Large intestine (tissue), 3 donors: ENCODE measurements around the gene CMTM8. TPM values are rescaled to one million over a fixed set of nuclear protein-coding genes. Genes with fewer than 3 reads are reported as not detected.
A peak's percentile ranks its signal among the peaks of the same experiment; 100 is the strongest.

Source experiments
- DNase-seq, 2 donors: peaks; one replicate each; pipeline versions ENCODE4 v3.0.0 to v3.0.0-alpha.2; 2013
- H3K27ac ChIP-seq: one replicate; pipeline ENCODE4 v1.5.1; 2013; ENCODE audit warnings: low read length
- H3K27me3 ChIP-seq: 2 replicates; pipeline ENCODE4 v1.6.1; 2013; ENCODE audit warnings: low read length; ENCODE audit not compliant: control insufficient read depth, insufficient read depth
- H3K36me3 ChIP-seq: 2 replicates; pipeline ENCODE4 v1.6.1; 2013; ENCODE audit warnings: low read length; ENCODE audit not compliant: control insufficient read depth, insufficient read depth
- H3K4me1 ChIP-seq: one replicate; pipeline ENCODE4 v1.6.1; 2013; ENCODE audit warnings: low read length; ENCODE audit not compliant: control insufficient read depth, insufficient read depth
- H3K4me3 ChIP-seq: one replicate; pipeline ENCODE4 v1.5.1; 2013; ENCODE audit warnings: low read length
- H3K9me3 ChIP-seq: one replicate; pipeline ENCODE4 v1.6.1; 2013; ENCODE audit warnings: mild to moderate bottlenecking, low read depth, low read length, moderate library complexity; ENCODE audit not compliant: control insufficient read depth
- WGBS: methylation state at CpG from one replicate; pipeline ENCODE4 v1.1.5; 2013; ENCODE audit warnings: low lambda C conversion rate; ENCODE audit not compliant: insufficient coverage; 5-methylcytosine and 5-hydroxymethylcytosine counted together
- polyA plus RNA-seq: library from polyadenylated mRNA; unstranded; fragments of 120-200 nt; gene quantifications from one replicate; pipeline ENCODE4 v1.2.1, GENCODE V29; 2013

Gene CMTM8
- polyA plus RNA-seq, 1 donor, result 20.1 TPM

DNA sequence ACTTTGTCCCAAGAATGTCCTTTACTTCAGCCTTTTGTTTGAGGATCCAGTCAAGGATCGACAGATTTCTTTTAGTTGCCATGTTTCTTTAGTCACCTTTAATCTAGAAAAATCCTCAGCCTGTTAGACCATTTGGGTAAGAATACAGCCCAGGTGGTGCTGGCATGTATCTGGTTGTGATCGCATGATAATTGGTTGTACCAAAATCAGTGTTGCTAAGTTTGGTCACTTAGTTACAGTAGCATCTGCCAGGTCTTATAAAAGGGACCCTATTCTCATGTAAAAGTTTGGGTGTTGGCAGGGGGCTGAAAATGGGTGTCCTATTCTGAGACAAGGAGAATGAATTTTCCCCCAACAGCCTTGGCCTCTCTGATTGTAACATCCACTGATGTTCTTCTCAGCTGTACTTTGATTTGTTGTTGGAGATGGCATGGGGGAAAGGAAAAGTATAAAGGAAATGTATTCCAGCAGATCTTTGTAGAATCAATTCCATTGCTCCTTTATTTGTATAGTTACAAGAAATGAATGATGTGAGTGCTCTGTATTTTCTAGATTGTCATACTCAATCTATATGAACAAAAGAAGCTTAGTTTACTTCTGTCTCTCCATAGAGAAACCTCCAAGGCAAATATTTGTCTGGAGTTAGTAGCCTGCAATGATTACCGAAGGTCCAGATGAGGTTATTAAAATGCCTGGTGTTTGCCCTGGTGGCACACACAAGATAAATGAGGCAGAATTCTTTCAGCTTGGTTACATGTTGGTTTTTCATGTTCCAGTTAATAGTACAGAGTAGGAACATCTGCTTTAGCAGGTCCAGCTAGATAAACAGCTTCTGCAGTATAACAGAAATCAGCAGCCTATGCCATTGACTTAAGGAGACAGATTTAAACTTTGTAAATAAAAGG is 65.7 kb downstream of the CMTM8 start:
- Histone ChIP-seq H3K4me1 (no peaks in the 10 kb centered on the region), H3K4me3 (no peak overlapping the region), H3K36me3 (no peaks in the 10 kb centered on the region), H3K9me3 (no peaks in the 10 kb centered on the region), H3K27ac (no peak overlapping the region), H3K27me3 (no peaks in the 10 kb centered on the region)
- WGBS, result 67% methylated on average over 1 of the region's 3 CpGs
- peak in 1 of 2 donors; percentile 15 for DNase-seq

DNA sequence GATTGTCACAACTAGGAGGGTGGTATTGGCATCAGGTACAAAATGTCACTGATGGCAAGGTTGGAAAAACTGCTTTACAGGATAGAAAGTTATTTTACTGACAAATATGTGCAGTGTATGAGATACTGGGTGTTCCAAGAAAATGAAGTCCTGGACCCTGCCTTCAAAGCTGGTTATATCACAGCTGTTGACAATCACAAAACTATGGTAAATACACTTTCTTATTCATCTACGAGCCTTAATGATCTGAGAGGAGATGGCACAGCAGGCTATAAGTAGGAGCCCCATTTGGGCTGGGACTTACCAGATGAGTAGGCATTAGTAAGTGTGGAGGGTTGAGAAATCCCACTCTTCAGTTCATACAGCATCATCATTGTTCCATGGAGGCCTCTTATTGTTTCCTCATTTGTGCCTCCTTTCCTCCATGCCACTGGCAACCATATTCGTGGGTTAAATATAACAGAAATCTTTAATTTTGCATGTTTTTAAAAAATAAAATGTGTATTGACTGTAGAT is 66.9 kb downstream of the CMTM8 start:
- Histone ChIP-seq H3K4me3 (no peak overlapping the region), H3K9me3 (no peaks in the 10 kb centered on the region), H3K4me1 (no peaks in the 10 kb centered on the region), H3K27me3 (no peaks in the 10 kb centered on the region), H3K36me3 (no peaks in the 10 kb centered on the region), H3K27ac (no peak overlapping the region)
- DNase-seq, result no peak
- no CpG with 5 or more reads among the region's 2 CpGs for WGBS

DNA sequence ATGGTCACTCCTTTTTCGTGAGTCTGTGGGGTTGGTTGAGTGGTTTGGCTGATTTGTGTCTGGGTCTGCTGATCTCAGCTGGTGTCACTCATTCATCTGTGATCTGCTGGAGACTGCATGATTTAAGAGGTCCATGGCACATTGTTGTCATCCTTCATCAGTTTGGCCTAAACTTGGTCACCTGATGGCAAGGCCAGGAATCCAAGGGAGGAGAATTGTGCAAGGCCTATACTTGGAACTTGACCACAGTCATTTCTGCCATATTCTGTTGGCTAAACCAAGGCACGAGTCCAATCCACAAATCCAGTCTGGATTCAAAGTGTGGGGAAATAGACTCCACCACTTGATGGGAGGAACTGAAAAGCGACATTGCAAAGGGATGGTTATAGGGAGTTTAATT is 67.6 kb downstream of the CMTM8 start:
- no peak overlapping the region for H3K27ac ChIP-seq
- no peaks in the 10 kb centered on the region for H3K27me3 ChIP-seq
- no peaks in the 10 kb centered on the region for H3K36me3 ChIP-seq
- H3K4me3 ChIP-seq, result no peak overlapping the region
- H3K4me1 ChIP-seq, result no peaks in the 10 kb centered on the region
- WGBS, result no CpG with 5 or more reads among the region's 3 CpGs
- no peak for DNase-seq
- no peaks in the 10 kb centered on the region for H3K9me3 ChIP-seq

DNA sequence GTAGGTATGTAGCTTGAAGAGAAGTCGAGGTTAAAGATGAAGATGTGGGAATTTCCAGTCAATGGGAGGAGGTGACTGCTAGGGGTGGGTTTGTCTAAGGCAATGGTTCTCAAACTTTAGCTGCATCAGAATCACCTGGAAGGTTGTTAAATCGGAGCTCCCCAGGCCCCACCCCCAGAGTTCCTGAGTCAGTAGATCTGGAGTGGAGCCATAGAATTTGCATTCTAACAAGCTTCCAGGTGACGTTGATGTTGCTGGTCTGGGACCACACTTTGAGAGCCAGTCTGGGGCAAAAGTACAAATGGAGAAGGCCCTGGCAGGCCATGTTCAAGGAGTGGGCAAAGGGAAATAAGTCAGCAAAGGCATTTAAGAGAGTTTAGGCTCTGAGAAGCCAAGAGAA is 69.1 kb downstream of the CMTM8 start:
- Histone ChIP-seq H3K9me3 (no peaks in the 10 kb centered on the region), H3K4me1 (no peaks in the 10 kb centered on the region), H3K27me3 (no peaks in the 10 kb centered on the region), H3K4me3 (no peak overlapping the region), H3K36me3 (no peaks in the 10 kb centered on the region), H3K27ac (no peak overlapping the region)
- no peak for DNase-seq
- 83% methylated on average over 1 of the region's 3 CpGs for WGBS

DNA sequence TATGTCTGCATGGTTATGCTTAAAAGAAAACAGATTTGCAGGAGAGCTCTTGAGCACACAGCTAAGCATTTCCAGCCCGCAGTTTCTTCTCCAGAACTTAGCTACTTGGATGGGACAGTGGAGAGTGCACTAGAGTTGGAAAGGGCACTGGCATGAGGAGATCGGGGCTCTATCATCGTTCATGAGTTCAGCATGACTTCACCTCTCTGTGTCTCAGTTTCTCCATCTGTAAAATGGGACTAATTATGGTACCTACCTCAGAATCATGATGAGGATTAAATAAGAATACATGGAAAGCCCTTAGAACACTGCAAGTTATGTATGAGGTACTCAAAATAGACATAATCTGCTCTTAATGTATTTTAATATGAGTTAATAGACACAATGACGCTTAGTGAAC is 69.9 kb downstream of the CMTM8 start:
- no peak for DNase-seq
- no peaks in the 10 kb centered on the region for H3K9me3 ChIP-seq
- WGBS, result 100% methylated on average over 1 of the region's 4 CpGs

DNA sequence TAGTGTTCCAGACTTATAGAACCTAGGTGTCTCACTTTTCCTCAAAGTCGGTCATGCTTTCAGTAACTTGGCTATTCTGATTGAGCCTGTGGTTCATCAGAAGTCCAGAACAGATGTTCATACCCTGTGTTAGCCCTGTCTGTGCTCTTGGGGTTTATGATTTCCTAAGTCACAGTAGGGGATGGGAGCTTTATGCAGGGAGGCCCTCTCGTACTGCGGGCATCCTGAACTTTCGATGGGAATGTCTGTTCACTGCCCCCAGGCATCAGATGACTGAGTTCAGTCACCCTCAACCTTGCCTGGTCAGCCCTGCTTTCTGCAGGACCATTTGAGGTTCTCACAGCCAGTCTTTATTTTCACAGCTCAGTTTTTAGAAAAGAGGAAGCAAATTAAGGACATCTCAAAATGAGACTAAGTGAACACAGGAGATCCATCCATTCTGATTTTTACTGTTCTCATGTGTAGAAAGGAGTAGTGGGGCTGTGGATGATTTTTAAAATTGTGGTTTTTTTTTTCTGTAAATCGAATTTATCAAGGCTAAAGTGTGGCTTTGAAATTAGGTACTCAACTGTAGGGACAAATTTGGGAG is 71.3 kb downstream of the CMTM8 start:
- H3K27me3 ChIP-seq, result no peaks in the 10 kb centered on the region
- peaks cover 11% of the 10 kb centered on the region for H3K4me1 ChIP-seq
- WGBS, result no CpG with 5 or more reads among the region's 5 CpGs
- no peak for DNase-seq
- no peak overlapping the region for H3K27ac ChIP-seq
- H3K9me3 ChIP-seq, result no peaks in the 10 kb centered on the region
- no peak overlapping the region for H3K4me3 ChIP-seq
- no peaks in the 10 kb centered on the region for H3K36me3 ChIP-seq

More for the DNA sequence above, 69.9 kb downstream of the CMTM8 start:
- H3K27me3 ChIP-seq, result no peaks in the 10 kb centered on the region
- no peak overlapping the region for H3K4me3 ChIP-seq
- peaks cover 3% of the 10 kb centered on the region for H3K4me1 ChIP-seq
- no peak overlapping the region for H3K27ac ChIP-seq
- H3K36me3 ChIP-seq, result no peaks in the 10 kb centered on the region

DNA sequence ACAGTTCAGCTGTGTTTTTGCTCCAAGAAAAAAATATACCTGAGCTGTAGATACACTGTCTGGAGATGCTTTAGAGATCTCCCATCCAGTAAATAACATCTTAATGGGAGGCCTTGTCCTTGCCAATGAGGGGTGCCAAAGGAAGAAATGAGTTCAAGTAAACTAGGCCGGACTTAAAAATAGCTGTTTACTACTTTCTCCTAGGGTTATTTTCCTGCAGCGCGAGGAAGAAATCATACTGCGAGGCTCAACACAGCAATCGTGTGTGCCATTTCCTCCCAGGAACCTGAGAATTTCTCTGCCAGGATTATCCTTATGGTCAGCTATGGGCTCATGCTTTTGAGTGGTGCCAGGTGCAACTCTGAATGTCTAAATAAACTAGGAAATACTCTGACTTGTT is 71.9 kb downstream of the CMTM8 start:
- Histone ChIP-seq H3K36me3 (no peaks in the 10 kb centered on the region), H3K4me3 (no peak overlapping the region), H3K27me3 (no peaks in the 10 kb centered on the region), H3K27ac (no peak overlapping the region), H3K4me1 (peaks cover 11% of the 10 kb centered on the region), H3K9me3 (no peaks in the 10 kb centered on the region)
- no peak for DNase-seq
- no CpG with 5 or more reads among the region's 5 CpGs for WGBS

DNA sequence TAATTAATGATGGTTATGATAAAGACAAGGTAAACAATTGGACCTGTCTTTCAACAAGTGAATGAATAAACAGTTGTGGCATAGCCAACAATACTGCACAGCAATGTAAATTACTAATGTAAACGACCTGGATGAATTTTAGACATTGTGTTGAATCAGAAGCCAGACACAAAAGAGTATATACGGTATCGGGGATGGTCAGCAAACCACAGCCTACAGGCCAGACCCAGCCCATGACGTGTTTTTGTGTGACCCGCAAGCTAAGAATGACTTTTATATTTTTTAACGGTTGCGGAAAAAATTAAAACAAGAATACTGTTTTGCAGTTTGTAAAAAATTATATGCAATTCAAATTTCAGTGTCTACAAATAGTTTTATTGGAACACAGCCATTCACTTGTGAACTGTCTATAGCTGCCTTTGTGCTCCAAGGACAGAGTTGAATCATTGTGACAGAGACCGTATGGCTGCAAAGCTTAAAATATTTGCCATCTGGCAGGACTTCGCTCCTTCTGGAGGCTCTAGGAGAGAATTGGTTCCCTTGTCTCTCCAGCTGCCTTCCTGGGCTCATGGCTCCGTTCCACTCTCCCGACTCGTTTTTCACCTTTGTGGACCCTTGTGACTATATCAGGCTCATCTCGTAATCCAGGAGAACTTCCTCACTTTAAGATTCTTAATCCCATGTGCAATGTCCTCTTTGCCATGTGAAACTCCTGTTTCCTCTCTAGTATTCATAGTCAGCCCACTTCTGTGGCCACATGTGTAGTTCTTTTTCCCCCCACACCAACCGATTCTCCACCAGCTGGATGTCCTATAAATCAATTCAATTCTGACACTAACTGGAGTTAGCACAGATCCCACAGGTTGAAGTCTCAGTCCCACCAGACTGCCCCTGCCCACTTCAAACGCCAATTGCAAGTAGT is 72.7 kb downstream of the CMTM8 start:
- DNase-seq, result peak in 1 of 2 donors; percentile 13
- Histone ChIP-seq H3K4me3 (no peak overlapping the region), H3K27ac (no peak overlapping the region), H3K27me3 (no peaks in the 10 kb centered on the region), H3K36me3 (no peaks in the 10 kb centered on the region), H3K4me1 (peaks cover 11% of the 10 kb centered on the region), H3K9me3 (no peaks in the 10 kb centered on the region)
- WGBS, result no CpG with 5 or more reads among the region's 15 CpGs

DNA sequence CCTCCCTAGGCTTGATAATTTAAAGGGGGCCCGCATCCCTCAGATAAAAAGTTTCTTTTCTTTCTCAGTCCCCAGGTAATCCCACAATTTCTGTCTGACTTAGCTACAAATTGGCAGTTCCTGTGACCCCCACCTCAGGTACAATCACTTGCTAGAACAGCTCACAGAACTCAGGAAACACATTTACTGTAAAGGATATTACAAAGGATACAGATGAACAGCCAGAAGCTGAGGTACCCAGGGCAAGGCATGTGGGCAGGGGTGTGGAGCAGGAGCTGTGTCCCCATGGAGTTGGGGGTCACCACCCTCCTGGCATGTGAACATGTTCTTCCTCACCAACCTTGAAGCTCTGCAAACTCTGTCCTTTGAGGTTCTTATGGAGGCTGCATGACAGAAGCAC is 73.8 kb downstream of the CMTM8 start:
- Histone ChIP-seq H3K4me3 (no peak overlapping the region), H3K4me1 (peaks cover 11% of the 10 kb centered on the region), H3K36me3 (no peaks in the 10 kb centered on the region), H3K27ac (no peak overlapping the region), H3K27me3 (no peaks in the 10 kb centered on the region), H3K9me3 (no peaks in the 10 kb centered on the region)
- no CpG with 5 or more reads among the region's 1 CpG for WGBS
- DNase-seq, result no peak

DNA sequence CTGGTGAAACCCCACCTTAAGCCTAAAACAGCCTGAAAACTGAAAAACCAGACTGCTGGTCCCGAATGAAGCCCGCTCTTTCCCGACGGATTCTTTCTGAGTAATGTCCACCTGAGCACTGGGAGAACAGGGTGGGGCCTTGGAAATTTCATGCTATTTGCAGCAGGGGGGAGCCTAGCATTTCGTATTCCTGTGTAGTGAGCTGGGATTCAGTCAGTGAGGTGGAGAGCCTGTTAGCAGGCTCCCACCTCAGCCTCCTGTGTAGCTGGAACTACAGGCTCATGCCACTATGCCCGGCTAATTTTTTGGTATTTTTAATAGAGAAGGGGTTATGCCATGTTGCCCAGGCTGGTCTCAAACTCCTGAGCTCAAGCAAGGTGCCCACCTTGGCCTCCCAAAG is 74.7 kb downstream of the CMTM8 start:
- WGBS, result no CpG with 5 or more reads among the region's 6 CpGs
- DNase-seq, result no peak
- H3K27me3 ChIP-seq, result no peaks in the 10 kb centered on the region
- H3K9me3 ChIP-seq, result no peaks in the 10 kb centered on the region
- no peaks in the 10 kb centered on the region for H3K36me3 ChIP-seq
- no peak overlapping the region for H3K4me3 ChIP-seq
- H3K4me1 ChIP-seq, result peaks cover 11% of the 10 kb centered on the region
- no peak overlapping the region for H3K27ac ChIP-seq
